Measurements from ENCODE around the gene NRN1L.

Gene NRN1L

DNA sequence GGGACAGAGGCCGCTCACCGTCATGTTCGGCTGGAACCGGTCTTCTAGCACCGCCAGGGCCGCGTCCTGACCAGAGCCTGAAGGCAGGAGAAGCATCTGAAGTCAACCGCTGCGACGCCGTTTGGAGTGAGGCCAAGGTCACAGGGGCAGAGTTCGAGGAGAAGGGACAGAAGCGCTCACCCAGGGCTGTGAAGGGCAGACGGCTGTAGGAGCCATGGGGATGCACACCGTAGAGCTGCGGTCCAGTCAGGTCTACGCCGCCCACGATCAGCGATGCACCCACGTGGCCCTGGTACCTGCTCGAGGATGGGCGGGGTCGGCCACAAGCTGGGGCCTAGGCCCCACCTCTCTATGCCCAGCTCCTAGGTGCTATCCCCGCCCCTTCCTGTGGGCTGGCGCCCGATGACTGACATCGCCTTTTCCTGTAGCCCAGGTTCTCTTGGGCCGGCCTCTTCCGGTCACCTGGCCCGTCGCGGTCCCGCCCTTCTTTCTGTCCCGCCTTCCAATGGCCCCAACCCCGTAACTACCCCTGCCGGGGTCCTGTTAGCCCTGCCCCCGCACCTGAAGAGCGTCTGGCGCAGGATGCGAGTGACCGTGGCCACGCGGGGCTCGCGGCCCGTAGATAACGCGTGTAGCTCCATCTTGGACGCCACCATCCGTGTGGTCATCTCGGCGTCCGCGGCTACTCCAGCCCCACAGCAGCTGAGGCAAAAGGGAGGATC is 50.9 kb downstream of the NRN1L start:
- H3K9me3 Mint-ChIP-seq = no peaks in the 10 kb centered on the region
- peak; percentile 93 for DNase-seq
- H3K4me1 Mint-ChIP-seq = peaks cover 39 to 62% of the 10 kb centered on the region in 2 donors
- H3K27me3 Mint-ChIP-seq = no peaks in the 10 kb centered on the region
- peak; percentile 89 to 90 for ATAC-seq (replicated peaks)
- H3K4me3 Mint-ChIP-seq = peak overlapping the region; percentile 96 to 100
- peak overlapping the region; percentile 100 for H3K27ac Mint-ChIP-seq
- H3K36me3 Mint-ChIP-seq = peaks cover 41 to 61% of the 10 kb centered on the region in 2 donors
